Tibial artery (tissue), 4 donors: Measurements from ENCODE around the gene KIF16B.

Source experiments
- DNase-seq, 2 donors: peaks; one replicate each; pipeline ENCODE4 v3.0.0-alpha.2; 2019
- H3K27ac ChIP-seq, 2 donors: fragments of 200-600 bp; sonication (generic) in 1 of 2; 1 replicate in 1 of 2; 2 replicates in 1 of 2; pipeline ENCODE4 v1.5.1; 2018 to 2019; ENCODE audit warnings: mild to moderate bottlenecking in 1 of 2
- H3K27me3 ChIP-seq, 2 donors: fragments of 200-600 bp; sonication (generic) in 1 of 2; one replicate each; pipeline versions ENCODE4 v1.5.1 to v1.6.0; 2016 to 2019
- H3K36me3 ChIP-seq, 3 donors: fragments of 200-600 bp; sonication (generic) in 2 of 3; one replicate each; pipeline ENCODE4 v1.5.1; 2016 to 2019; ENCODE audit warnings: mild to moderate bottlenecking in 2 of 3
- H3K4me1 ChIP-seq, 4 donors: fragments of 200-600 bp; sonication (generic) in 2 of 4; 1 replicate in 3 of 4; 2 replicates in 1 of 4; pipeline ENCODE4 v1.5.1; 2016 to 2019
- H3K4me3 ChIP-seq, 2 donors: fragments of 200-600 bp; sonication (generic) in 1 of 2; 1 replicate in 1 of 2; 2 replicates in 1 of 2; pipeline ENCODE4 v1.5.1; 2018 to 2019; ENCODE audit warnings: mild to moderate bottlenecking in 2 of 2
- H3K9me3 ChIP-seq, 3 donors: fragments of 200-600 bp; sonication (generic) in 1 of 3; one replicate each; pipeline ENCODE4 v1.5.1; 2016 to 2019
- CTCF ChIP-seq, 2 experiments: fragments of 200-600 bp in 1 of 2; fragments of 450-650 bp in 1 of 2; IDR thresholded peaks; one replicate each; pipeline ENCODE4 v1.5.1; 2017 to 2019; ENCODE audit warnings: antibody characterized with exemption in 2 of 2, mild to moderate bottlenecking in 1 of 2, moderate library complexity in 1 of 2
- intact Hi-C: fragments of 100-400 bp; cut with DNase I; formaldehyde crosslinking; loops from one replicate; pipeline ENCODE4 v1.15.0; 2023; ENCODE audit warnings: low total_unique reads

The KIF16B gene

DNA sequence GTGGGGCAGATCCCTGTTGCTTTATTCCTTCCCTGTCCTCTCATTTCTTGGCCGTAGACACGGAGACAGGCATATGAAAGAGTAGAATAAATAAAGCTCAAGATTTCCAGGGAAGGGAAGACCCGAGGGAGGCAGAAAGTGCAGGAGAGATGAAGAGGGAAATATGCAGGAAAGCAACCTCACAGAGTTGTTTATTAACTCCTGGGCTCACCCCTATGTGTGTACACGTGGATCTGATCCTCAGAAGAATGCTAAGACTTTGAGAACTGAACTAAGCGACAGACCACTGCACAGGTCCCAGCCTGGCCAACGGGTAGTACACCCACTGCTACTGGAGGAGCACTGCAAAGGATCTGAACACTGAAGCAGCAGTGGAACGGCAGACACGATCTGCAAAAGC lies 156.2 kb downstream of the KIF16B start:
- Histone ChIP-seq H3K27ac (no peak overlapping the region), H3K9me3 (no peaks in the 10 kb centered on the region), H3K4me1 (no peaks in the 10 kb centered on the region), H3K4me3 (no peak overlapping the region), H3K36me3 (peaks cover 12 to 17% (median 13%) of the 10 kb centered on the region in 3 donors), H3K27me3 (no peaks in the 10 kb centered on the region)
- intact Hi-C loops: no loop called here
- TF ChIP-seq CTCF (IDR thresholded peaks at IDR 0.05): no peak
- DNase-seq: no peak

- H3K27me3 ChIP-seq: no peaks in the 10 kb centered on the region
- intact Hi-C loops: no loop called here
- no peaks in the 10 kb centered on the region for H3K4me1 ChIP-seq
- no peak overlapping the region for H3K27ac ChIP-seq
- no peak overlapping the region for H3K4me3 ChIP-seq
- no peak for TF ChIP-seq CTCF (IDR thresholded peaks at IDR 0.05)
- no peak for DNase-seq
- peaks cover 13 to 29% (median 26%) of the 10 kb centered on the region in 3 donors for H3K36me3 ChIP-seq
- H3K9me3 ChIP-seq: peaks cover 0 to 7% (median 5%) of the 10 kb centered on the region in 3 donors
Measured at GRCh38 chr20:16415071-16416053, 157.9 kb downstream of the KIF16B start.

DNA sequence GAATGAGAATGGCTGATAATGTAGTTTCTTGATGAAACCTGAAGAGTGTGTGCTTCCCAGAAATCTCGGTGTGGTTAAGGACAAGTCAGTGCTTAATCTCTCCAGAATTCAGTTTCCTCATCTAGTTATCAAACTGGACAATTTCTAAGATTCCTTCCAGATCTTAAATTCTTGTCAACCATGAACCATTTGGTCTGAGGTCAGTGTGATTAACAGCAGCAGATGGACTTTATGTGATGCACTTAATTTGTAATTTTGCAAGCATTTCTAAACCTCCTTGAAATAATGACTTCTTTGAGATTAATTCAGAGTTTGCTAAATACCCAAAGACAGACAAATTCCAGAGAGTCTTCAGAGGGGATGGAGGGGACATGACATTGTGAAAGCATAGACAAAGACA lies 160.3 kb downstream of the KIF16B start:
- Histone ChIP-seq H3K36me3 (peaks cover 3 to 29% (median 14%) of the 10 kb centered on the region in 3 donors), H3K9me3 (peaks cover 0 to 8% (median 5%) of the 10 kb centered on the region in 3 donors), H3K4me3 (no peak overlapping the region), H3K4me1 (no peaks in the 10 kb centered on the region), H3K27ac (no peak overlapping the region), H3K27me3 (no peaks in the 10 kb centered on the region)
- DNase-seq: no peak
- intact Hi-C loops: no loop called here
- TF ChIP-seq CTCF (IDR thresholded peaks at IDR 0.05): no peak

- H3K27me3 ChIP-seq: no peaks in the 10 kb centered on the region
- H3K27ac ChIP-seq: no peak overlapping the region
- no peak overlapping the region for H3K4me3 ChIP-seq
- peaks cover 3 to 29% (median 14%) of the 10 kb centered on the region in 3 donors for H3K36me3 ChIP-seq
- no peak for DNase-seq
- H3K4me1 ChIP-seq: no peaks in the 10 kb centered on the region
- no peak for TF ChIP-seq CTCF (IDR thresholded peaks at IDR 0.05)
- intact Hi-C loops: no loop called here
- H3K9me3 ChIP-seq: peaks cover 0 to 8% (median 5%) of the 10 kb centered on the region in 3 donors
Measured at GRCh38 chr20:16411361-16411760, 161.9 kb downstream of the KIF16B start.

DNA sequence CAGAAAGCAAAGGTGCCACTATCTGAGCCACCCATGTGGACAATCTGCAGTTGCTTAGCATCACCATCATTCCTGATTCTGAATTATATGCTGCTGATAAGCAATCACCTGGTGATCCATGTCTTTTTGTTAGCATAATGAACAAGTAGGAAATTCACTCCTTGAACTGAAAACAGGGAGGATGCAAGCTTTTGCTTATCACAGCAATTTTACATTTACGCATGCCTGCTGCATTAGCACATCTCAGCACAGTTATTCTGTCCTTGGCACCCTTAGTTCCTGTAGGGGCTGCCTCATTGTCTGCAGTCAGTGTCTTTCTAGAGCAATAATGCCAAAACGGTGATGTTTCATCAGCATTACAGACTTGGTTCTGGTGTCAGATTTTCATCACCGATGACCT lies 162.6 kb downstream of the KIF16B start:
- no peak for TF ChIP-seq CTCF (IDR thresholded peaks at IDR 0.05)
- H3K4me3 ChIP-seq: no peak overlapping the region
- DNase-seq: no peak
- peaks cover 10 to 29% (median 14%) of the 10 kb centered on the region in 3 donors for H3K36me3 ChIP-seq
- no peak overlapping the region for H3K27ac ChIP-seq
- peaks cover 0 to 8% (median 5%) of the 10 kb centered on the region in 3 donors for H3K9me3 ChIP-seq
- intact Hi-C loops: no loop called here
- no peaks in the 10 kb centered on the region for H3K27me3 ChIP-seq
- H3K4me1 ChIP-seq: no peaks in the 10 kb centered on the region
